ENCODE data around the gene NUP188. TPM values are rescaled to one million over a fixed set of nuclear protein-coding genes. Genes with fewer than 3 reads are reported as not detected.

Gene NUP188
- total and polyA plus RNA-seq, 2 of the 13 experiments (the other 11 are each of a cell fraction or from before 2014, with no cell fraction given) = 28.0 to 38.5 TPM

- TF ChIP-seq RARA (CRISPR knock-in tag; IDR thresholded peaks at IDR 0.05) (peak; percentile 79), SRSF9 (IDR thresholded peaks at IDR 0.05; ENCODE audit: borderline replicate concordance, insufficient read depth, low read depth, low read length, poor library complexity, severe bottlenecking) (no peak), STAG1 (CRISPR knock-in tag; IDR thresholded peaks at IDR 0.05) (no peak), MXD3 (CRISPR knock-in tag; IDR thresholded peaks at IDR 0.05) (0 out of 2 replicates have a peak, but pooled peaks have one; percentile 25), ZBTB38 (CRISPR knock-in tag; IDR thresholded peaks at IDR 0.05) (peak; percentile 64), CCDC6 (CRISPR knock-in tag; IDR thresholded peaks at IDR 0.05) (no peak), ZKSCAN1 (IDR thresholded peaks at IDR 0.05; ENCODE audit: low read length) (no peak), HINFP (CRISPR knock-in tag; IDR thresholded peaks at IDR 0.05; ENCODE audit: low read depth) (no peak), ZSCAN31 (CRISPR knock-in tag; IDR thresholded peaks at IDR 0.05; ENCODE audit: low read depth) (0 out of 2 replicates have a peak, but pooled peaks have one; percentile 46), ZFP62 (CRISPR knock-in tag; IDR thresholded peaks at IDR 0.05) (no peak), ZNF7 (CRISPR knock-in tag; IDR thresholded peaks at IDR 0.05) (no peak), PITX1 (CRISPR knock-in tag; IDR thresholded peaks at IDR 0.05) (no peak), ZNF234 (CRISPR knock-in tag; conservative IDR thresholded peaks at IDR 0.05) (no peak), CREB3 (CRISPR knock-in tag; IDR thresholded peaks at IDR 0.05) (no peak), TARDBP (CRISPR knock-in tag; IDR thresholded peaks at IDR 0.05) (peak; percentile 38; the same call in 1 of the 2 replicates), ZNF605 (CRISPR knock-in tag; IDR thresholded peaks at IDR 0.05) (peak; percentile 59; the same call in 1 of the 2 replicates), NR2F2 (IDR thresholded peaks at IDR 0.05; ENCODE audit: borderline replicate concordance, low read depth) (peak; percentile 40; the same call in 1 of the 2 replicates), PAWR (CRISPR knock-in tag; IDR thresholded peaks at IDR 0.05; ENCODE audit: borderline replicate concordance) (no peak), SOX5 (CRISPR knock-in tag; IDR thresholded peaks at IDR 0.05; ENCODE audit: borderline replicate concordance) (0 out of 2 replicates have a peak, but pooled peaks have one; percentile 7), CAMTA2 (CRISPR knock-in tag; IDR thresholded peaks at IDR 0.05; ENCODE audit: borderline replicate concordance) (no peak), ELK4 (CRISPR knock-in tag; IDR thresholded peaks at IDR 0.05; ENCODE audit: borderline replicate concordance) (no peak), GABPA (IDR thresholded peaks at IDR 0.05; ENCODE audit: low read depth, low read length) (no peak), GABPA (CRISPR knock-in tag; IDR thresholded peaks at IDR 0.05; ENCODE audit: low read depth) (peak; percentile 49; the same call in 1 of the 2 replicates), NFYC (CRISPR knock-in tag; IDR thresholded peaks at IDR 0.05) (no peak)
These were observed 34.2 kb upstream of the NUP188 start (continued) for GRCh38 chr9:128913048-128913900.

Measured in HepG2 (cell line).